NCI-H345 treated with DMSO at 0.1 percent for 48 hours (cell line): ENCODE data around the gene BST1.
"Not testable (repeated sequence)": the region's sequence is repeated elsewhere in the genome, so short reads cannot be mapped to it uniquely, and the experiment has no call there.

Experiments used
- DNase-seq: peaks from one replicate; lab custom pipeline; 2025; ENCODE audit not compliant: unreplicated experiment; lab: John Stamatoyannopoulos, UW

The BST1 gene

GRCh38 chr4:15706646-15707362, 3.9 kb downstream of the BST1 start:
- DNase-seq, result no peak

- DNase-seq, result no peak
Measured at GRCh38 chr4:15707363-15707715, 4.5 kb downstream of the BST1 start.

- no peak for DNase-seq
Measured at GRCh38 chr4:15711762-15712161, 8.9 kb downstream of the BST1 start.

- DNase-seq, result no peak
Measured at GRCh38 chr4:15712214-15712613, 9.3 kb downstream of the BST1 start.

GRCh38 chr4:15714141-15714540, 11.3 kb downstream of the BST1 start:
- no peak for DNase-seq

GRCh38 chr4:15714646-15715435, 12.0 kb downstream of the BST1 start:
- DNase-seq, result no peak

- no peak for DNase-seq
Measured at GRCh38 chr4:15716115-15716514, 13.2 kb downstream of the BST1 start.

- no peak for DNase-seq
Measured at GRCh38 chr4:15717086-15717485, 14.2 kb downstream of the BST1 start.

- no peak for DNase-seq
Measured at GRCh38 chr4:15717657-15718416, 15.0 kb downstream of the BST1 start.

- no peak for DNase-seq
Measured at GRCh38 chr4:15718465-15718864, 15.6 kb downstream of the BST1 start.

- no peak for DNase-seq
Measured at GRCh38 chr4:15718959-15719358, 16.1 kb downstream of the BST1 start.

- DNase-seq, result no peak
Measured at GRCh38 chr4:15719506-15719905, 16.6 kb downstream of the BST1 start.

- DNase-seq, result no peak
Measured at GRCh38 chr4:15720851-15721250, 18.0 kb downstream of the BST1 start.

GRCh38 chr4:15725608-15726007, 22.7 kb downstream of the BST1 start:
- DNase-seq, result no peak

GRCh38 chr4:15729910-15730533, 27.2 kb downstream of the BST1 start:
- peak; percentile 19 for DNase-seq

GRCh38 chr4:15733061-15733460, 30.2 kb downstream of the BST1 start:
- not testable (repeated sequence) for DNase-seq

- no peak for DNase-seq
Measured at GRCh38 chr4:15735536-15735935, 32.7 kb downstream of the BST1 start.

- DNase-seq, result no peak
Measured at GRCh38 chr4:15736514-15737050, 33.7 kb downstream of the BST1 start.

- DNase-seq, result no peak
Measured at GRCh38 chr4:15737255-15737654, 34.4 kb downstream of the BST1 start.

- DNase-seq, result no peak
Measured at GRCh38 chr4:15738877-15739276, 36.0 kb downstream of the BST1 start.

- DNase-seq, result no peak
Measured at GRCh38 chr4:15740764-15741404, 38.0 kb downstream of the BST1 start.
